Left cardiac atrium (tissue), 4 donors: Measurements from ENCODE around the gene GTF3C4. TPM values are rescaled to one million over a fixed set of nuclear protein-coding genes. Genes with fewer than 3 reads are reported as not detected.
A peak's percentile ranks its signal among the peaks of the same experiment; 100 is the strongest.

Source experiments
- ATAC-seq, 2 donors: fragments of 200-7000 bp; cut with Tn5 transposase; one replicate each; pipeline ENCODE4 v1.9.1; 2020; ENCODE audit warnings: mild to moderate bottlenecking in 2 of 2, moderate library complexity in 2 of 2
- DNase-seq: peaks from one replicate; pipeline ENCODE4 v3.0.0-alpha.2; 2020
- intact Hi-C, 2 donors: fragments of 100-400 bp; cut with DNase I; formaldehyde crosslinking; loops; one replicate each; pipeline versions ENCODE4 v1.14.1 to v1.15.1; 2022 to 2023
- long read RNA-seq: library from polyadenylated mRNA; unstranded; transcript quantifications from one replicate; pipeline ENCODE4 v2.0.0, GENCODE V29; 2021
- total RNA-seq, 2 donors: library from RNA; stranded (reverse); fragmentation: NEBNext Ultra II Directional; extraction: Animal tissue kit (Norgen Biotek cat#: 25700); gene quantifications; one replicate each; pipeline ENCODE4 v1.2.1, GENCODE V29; 2021
- donor health status: DM: no; HTN: yes; CAD: no.
- donor health status: DM: no; HTN: yes; CAD: no; lungs with severe emphysema.
- donor health status: DM: yes; HTN: yes; CAD: no.
- donor health status: Dilated cardiomyopathy.

Gene GTF3C4
- 1 to 10 TPM; 8.1 to 9.2 TPM for total RNA-seq
- long read RNA-seq, partial matches to known transcripts: 1 of 1 reads
- long read RNA-seq, other reads (novel, unspliced or antisense): 0 of 1 reads

GRCh38 chr9:132670457-132671391 lies at the start of gene GTF3C4:
GTF3C4 (plus strand) TSS chr9:132670464; CDS start chr9:132670599, 135 bp downstream.
- intact Hi-C loops: loop anchor here in 1 of 2 donors (5.0 kb wide), 1 partner anchor 127 kb away; no protein-coding TSS in a partner anchor
- ATAC-seq: peak; percentile 86 to 89
- DNase-seq: no peak

GRCh38 chr9:132622159-132622558 lies 48.1 kb upstream of the GTF3C4 start:
- intact Hi-C loops: no loop called here
- DNase-seq: no peak

GRCh38 chr9:132626285-132626684 lies 44.0 kb upstream of the GTF3C4 start:
- intact Hi-C loops: no loop called here
- ATAC-seq: no peak
- DNase-seq: no peak

More at GRCh38 chr9:132622159-132622558, 48.1 kb upstream of the GTF3C4 start:
- ATAC-seq: no peak

- no peak for ATAC-seq
- DNase-seq: no peak
- intact Hi-C loops: no loop called here
Measured at GRCh38 chr9:132627106-132627505, 43.2 kb upstream of the GTF3C4 start.

- DNase-seq (no peak), ATAC-seq (no peak)
- intact Hi-C loops: no loop called here
Measured at GRCh38 chr9:132627594-132627993, 42.7 kb upstream of the GTF3C4 start.

- no peak for ATAC-seq
Measured at GRCh38 chr9:132628746-132629145, 41.5 kb upstream of the GTF3C4 start.

GRCh38 chr9:132630116-132630515 lies 40.1 kb upstream of the GTF3C4 start:
- intact Hi-C loops: no loop called here
- ATAC-seq: no peak
- DNase-seq: no peak

More at GRCh38 chr9:132628746-132629145, 41.5 kb upstream of the GTF3C4 start:
- DNase-seq: no peak
- intact Hi-C loops: no loop called here

- intact Hi-C loops: no loop called here
- ATAC-seq (no peak), DNase-seq (no peak)
Measured at GRCh38 chr9:132630811-132631210, 39.5 kb upstream of the GTF3C4 start.

- intact Hi-C loops: no loop called here
Measured at GRCh38 chr9:132631280-132631679, 39.0 kb upstream of the GTF3C4 start.

GRCh38 chr9:132631685-132632084 lies 38.6 kb upstream of the GTF3C4 start:
- DNase-seq (no peak), ATAC-seq (no peak)
- intact Hi-C loops: no loop called here

More at GRCh38 chr9:132631280-132631679, 39.0 kb upstream of the GTF3C4 start:
- ATAC-seq: no peak
- no peak for DNase-seq

- no peak for ATAC-seq
- DNase-seq: no peak
- intact Hi-C loops: no loop called here
Measured at GRCh38 chr9:132632413-132633129, 37.7 kb upstream of the GTF3C4 start.

- ATAC-seq: no peak
- intact Hi-C loops: no loop called here
- no peak for DNase-seq
Measured at GRCh38 chr9:132634327-132634726, 35.9 kb upstream of the GTF3C4 start.

- no peak for ATAC-seq
- intact Hi-C loops: no loop called here
- DNase-seq: no peak
Measured at GRCh38 chr9:132637351-132637750, 32.9 kb upstream of the GTF3C4 start.

GRCh38 chr9:132637801-132638200 lies 32.5 kb upstream of the GTF3C4 start:
- ATAC-seq (no peak), DNase-seq (no peak)
- intact Hi-C loops: no loop called here

GRCh38 chr9:132638240-132638639 lies 32.0 kb upstream of the GTF3C4 start:
- intact Hi-C loops: no loop called here
- no peak for DNase-seq

GRCh38 chr9:132639322-132639721 lies 30.9 kb upstream of the GTF3C4 start:
- intact Hi-C loops: no loop called here
- DNase-seq: no peak
- no peak for ATAC-seq

More at GRCh38 chr9:132638240-132638639, 32.0 kb upstream of the GTF3C4 start:
- ATAC-seq: no peak

- intact Hi-C loops: no loop called here
- DNase-seq (no peak), ATAC-seq (no peak)
Measured at GRCh38 chr9:132641216-132641615, 29.0 kb upstream of the GTF3C4 start.

- DNase-seq: no peak
- ATAC-seq: no peak
- intact Hi-C loops: no loop called here
Measured at GRCh38 chr9:132644251-132644650, 26.0 kb upstream of the GTF3C4 start.

GRCh38 chr9:132645306-132645705 lies 25.0 kb upstream of the GTF3C4 start:
- ATAC-seq: no peak

GRCh38 chr9:132645711-132646110 lies 24.6 kb upstream of the GTF3C4 start:
- ATAC-seq (no peak), DNase-seq (no peak)
- intact Hi-C loops: no loop called here

More at GRCh38 chr9:132645306-132645705, 25.0 kb upstream of the GTF3C4 start:
- no peak for DNase-seq
- intact Hi-C loops: no loop called here
